IPS-20b (cell line): Measurements from ENCODE around the gene IGFL1.
"Not testable (repeated sequence)": the region's sequence is repeated elsewhere in the genome, so short reads cannot be mapped to it uniquely, and the experiment has no call there.

Source experiments
- H3K27ac ChIP-seq: one replicate; pipeline ENCODE4 v1.5.1; 2013; ENCODE audit warnings: low read length
- H3K27me3 ChIP-seq: 2 replicates; pipeline ENCODE4 v1.6.1; 2013; ENCODE audit warnings: mild to moderate bottlenecking, low read length, inconsistent platforms; ENCODE audit not compliant: insufficient read depth
- H3K36me3 ChIP-seq: 2 replicates; pipeline ENCODE4 v1.6.1; 2013; ENCODE audit warnings: low read depth, mild to moderate bottlenecking, inconsistent platforms, low read length, moderate library complexity; ENCODE audit not compliant: insufficient read depth
- H3K4me1 ChIP-seq: 2 replicates; pipeline ENCODE4 v1.6.1; 2013; ENCODE audit warnings: mild to moderate bottlenecking, control low read depth, inconsistent platforms, low read length, moderate library complexity; ENCODE audit not compliant: insufficient read depth
- H3K4me3 ChIP-seq: 2 replicates; pipeline ENCODE4 v1.5.1; 2013; ENCODE audit warnings: mild to moderate bottlenecking, low read length, inconsistent platforms
- H3K9ac ChIP-seq: 2 replicates; pipeline ENCODE4 v1.6.1; 2013; ENCODE audit warnings: low read depth, mild to moderate bottlenecking, inconsistent platforms, low read length, moderate library complexity
- H3K9me3 ChIP-seq: 2 replicates; pipeline ENCODE4 v1.6.1; 2013; ENCODE audit warnings: mild to moderate bottlenecking, low read depth, low read length, inconsistent platforms; ENCODE audit not compliant: insufficient read depth

The IGFL1 gene

DNA sequence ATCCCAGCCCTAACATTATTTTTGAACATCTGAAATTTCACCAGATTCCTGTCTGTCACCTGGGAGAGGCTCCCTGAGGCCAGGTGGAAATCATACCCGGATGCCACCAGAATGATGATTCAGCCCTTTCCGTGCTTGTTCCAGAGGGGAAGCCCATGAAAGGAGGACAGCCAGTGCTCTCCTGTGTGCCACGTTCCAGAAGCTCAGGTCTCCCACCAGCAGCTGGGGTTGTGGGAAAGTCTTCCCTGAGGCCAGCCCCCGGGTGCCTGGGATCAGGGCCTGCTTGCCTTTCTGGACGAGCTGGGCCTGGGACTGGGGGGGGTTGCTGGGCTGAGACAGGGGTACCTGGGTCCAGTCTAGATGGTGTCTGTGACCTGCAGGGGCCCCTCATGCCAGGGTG is 25.5 kb upstream of the IGFL1 start:
- no peaks in the 10 kb centered on the region for H3K9me3 ChIP-seq
- no peaks in the 10 kb centered on the region for H3K4me1 ChIP-seq
- no peak overlapping the region for H3K4me3 ChIP-seq
- no peak overlapping the region for H3K9ac ChIP-seq
- no peak overlapping the region for H3K27ac ChIP-seq
- no peaks in the 10 kb centered on the region for H3K36me3 ChIP-seq
- H3K27me3 ChIP-seq, result no peaks in the 10 kb centered on the region

- no peaks in the 10 kb centered on the region for H3K36me3 ChIP-seq
- no peaks in the 10 kb centered on the region for H3K9me3 ChIP-seq
- no peaks in the 10 kb centered on the region; the same call in 1 of the 2 replicates for H3K4me1 ChIP-seq
- H3K4me3 ChIP-seq, result no peak overlapping the region
- H3K27me3 ChIP-seq, result no peaks in the 10 kb centered on the region
- H3K27ac ChIP-seq, result no peak overlapping the region
- no peak overlapping the region for H3K9ac ChIP-seq
These were observed 24.2 kb upstream of the IGFL1 start for GRCh38 chr19:46205183-46205984.

DNA sequence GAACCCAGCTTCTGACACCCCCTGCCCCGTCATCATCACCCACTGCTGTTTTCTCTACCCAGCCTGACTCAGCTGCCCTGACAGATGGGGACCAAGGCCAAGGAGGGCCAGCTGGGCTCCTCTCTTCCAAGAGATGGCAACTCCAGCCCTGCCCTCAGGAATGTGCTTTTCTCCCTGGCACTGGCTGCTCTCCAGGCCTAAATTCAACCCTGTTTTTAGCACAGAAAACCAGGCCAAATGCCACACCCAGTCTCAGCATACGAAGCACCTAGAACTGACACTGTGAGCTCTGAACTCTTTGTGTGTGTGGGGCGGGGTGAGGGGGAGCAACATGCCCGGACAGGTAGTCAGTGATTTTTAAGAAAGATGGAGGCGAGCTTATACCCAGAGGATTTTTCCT is 23.4 kb upstream of the IGFL1 start:
- no peaks in the 10 kb centered on the region for H3K27me3 ChIP-seq
- H3K36me3 ChIP-seq, result no peaks in the 10 kb centered on the region
- peaks cover 4% of the 10 kb centered on the region for H3K4me1 ChIP-seq
- H3K9ac ChIP-seq, result no peak overlapping the region
- no peak overlapping the region for H3K27ac ChIP-seq
- H3K4me3 ChIP-seq, result no peak overlapping the region
- no peaks in the 10 kb centered on the region for H3K9me3 ChIP-seq

DNA sequence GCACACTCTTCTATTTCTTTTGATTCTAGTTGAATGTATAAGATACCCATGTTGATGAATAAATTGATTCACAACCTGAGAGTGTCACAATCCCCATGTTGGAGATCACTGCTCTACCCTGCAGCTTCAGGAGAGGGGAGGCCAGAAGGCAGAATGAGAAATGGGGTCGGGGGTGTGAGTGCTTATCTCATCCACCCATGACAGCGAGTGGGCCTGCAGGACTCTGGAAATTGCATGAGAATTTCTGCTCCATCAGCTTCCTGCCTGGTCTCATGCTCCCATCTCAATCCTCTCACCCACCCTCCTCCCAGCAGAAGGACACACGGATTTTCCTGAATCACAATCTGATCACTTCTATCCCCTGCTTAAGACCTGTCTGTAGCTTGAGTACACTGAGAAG is 22.9 kb upstream of the IGFL1 start:
- peaks cover 8% of the 10 kb centered on the region for H3K4me1 ChIP-seq
- no peaks in the 10 kb centered on the region for H3K27me3 ChIP-seq
- H3K4me3 ChIP-seq, result no peak overlapping the region
- no peak overlapping the region for H3K27ac ChIP-seq
- H3K9ac ChIP-seq, result no peak overlapping the region
- H3K36me3 ChIP-seq, result no peaks in the 10 kb centered on the region
- no peaks in the 10 kb centered on the region for H3K9me3 ChIP-seq

- not testable (repeated sequence) for H3K9me3 ChIP-seq
These were observed 21.7 kb upstream of the IGFL1 start for GRCh38 chr19:46207858-46208257.

DNA sequence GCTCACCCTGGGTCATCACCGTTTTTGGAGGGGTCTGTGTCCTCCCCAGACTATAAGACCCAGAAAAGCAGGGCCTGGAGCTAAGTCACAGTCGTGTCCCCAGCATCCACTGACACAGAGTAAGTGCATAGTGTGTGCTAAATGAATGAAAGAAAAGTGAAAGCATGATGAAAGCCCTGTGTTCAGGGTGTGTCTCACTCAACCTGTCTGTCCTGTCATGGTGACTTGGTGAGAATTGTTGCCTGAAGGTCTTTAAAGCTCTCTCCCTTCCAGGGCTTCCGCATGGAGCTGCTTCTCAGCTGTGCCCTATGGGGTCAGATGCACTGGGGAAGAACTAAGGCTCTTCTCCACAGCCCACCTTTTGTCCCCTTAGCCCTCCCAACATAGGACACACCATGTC is 20.5 kb upstream of the IGFL1 start:
- Histone ChIP-seq H3K36me3 (no peaks in the 10 kb centered on the region), H3K9ac (no peak overlapping the region), H3K4me1 (peaks cover 9% of the 10 kb centered on the region), H3K9me3 (no peaks in the 10 kb centered on the region), H3K27me3 (no peaks in the 10 kb centered on the region), H3K4me3 (no peak overlapping the region), H3K27ac (no peak overlapping the region)

More at GRCh38 chr19:46207858-46208257, 21.7 kb upstream of the IGFL1 start:
- H3K4me1 ChIP-seq, H3K36me3 ChIP-seq, H3K9ac ChIP-seq, H3K27me3 ChIP-seq, H3K4me3 ChIP-seq, H3K27ac ChIP-seq: not testable (repeated sequence)

- Histone ChIP-seq H3K4me3 (no peak overlapping the region), H3K27ac (no peak overlapping the region), H3K27me3 (no peaks in the 10 kb centered on the region), H3K9ac (no peak overlapping the region), H3K36me3 (no peaks in the 10 kb centered on the region), H3K9me3 (no peaks in the 10 kb centered on the region), H3K4me1 (peaks cover 9% of the 10 kb centered on the region)
These were observed 20.1 kb upstream of the IGFL1 start for GRCh38 chr19:46209472-46209871.

DNA sequence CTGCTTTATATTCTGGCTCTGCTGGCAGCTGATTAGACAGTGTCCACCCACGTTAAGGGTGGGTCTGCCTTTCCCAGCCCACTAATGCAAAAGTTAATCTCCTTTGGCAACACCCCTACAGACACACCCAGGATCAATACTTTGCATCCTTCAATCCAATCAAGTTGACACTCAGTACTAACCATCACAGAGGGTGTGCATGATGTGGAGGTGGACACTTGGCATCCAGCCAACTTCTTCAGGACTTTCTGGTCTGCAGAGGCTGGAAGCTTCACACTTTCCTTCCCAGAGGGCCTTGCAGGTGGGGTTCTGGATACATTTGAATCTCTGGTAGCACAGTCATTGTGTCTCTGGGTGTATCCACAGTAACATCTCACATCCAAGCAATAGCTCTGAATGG is 18.9 kb upstream of the IGFL1 start:
- Histone ChIP-seq H3K4me3 (no peak overlapping the region), H3K9me3 (no peaks in the 10 kb centered on the region), H3K9ac (no peak overlapping the region), H3K36me3 (no peaks in the 10 kb centered on the region), H3K27me3 (no peaks in the 10 kb centered on the region), H3K4me1 (peaks cover 9% of the 10 kb centered on the region), H3K27ac (no peak overlapping the region)

DNA sequence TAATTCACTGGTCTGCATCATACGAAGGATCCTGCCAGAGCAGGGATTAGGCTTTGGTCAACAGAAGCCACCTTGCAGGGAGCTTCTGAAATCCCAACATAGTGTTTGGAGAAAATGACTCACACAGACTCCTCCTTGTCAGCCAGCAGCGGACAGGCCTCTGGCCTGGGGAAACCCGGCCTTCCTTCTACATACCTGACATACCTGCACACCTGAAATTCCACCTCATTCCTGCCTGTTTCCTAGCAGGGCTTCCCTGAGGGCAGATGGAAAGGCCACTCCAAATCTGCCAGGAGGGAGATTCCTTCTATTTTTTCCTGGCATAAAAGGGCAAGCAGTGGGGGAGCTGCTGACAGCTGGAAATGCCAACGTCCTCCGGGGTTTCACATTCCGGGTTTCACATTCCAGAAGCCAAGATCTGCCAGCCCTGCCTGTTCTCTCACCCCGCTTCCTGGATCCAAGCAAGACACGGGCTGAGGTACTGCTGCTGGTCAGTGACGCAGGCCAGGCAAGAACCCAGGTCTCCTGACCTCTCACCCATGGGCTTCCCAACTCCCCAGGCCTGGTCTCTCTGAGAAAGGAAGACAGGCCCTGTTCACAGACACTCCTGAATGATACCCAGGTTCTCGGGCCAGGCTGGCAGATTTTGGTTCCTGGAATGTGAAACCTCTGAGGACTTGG is 18.2 kb upstream of the IGFL1 start:
- no peaks in the 10 kb centered on the region for H3K9me3 ChIP-seq
- no peak overlapping the region for H3K9ac ChIP-seq
- H3K27me3 ChIP-seq, result no peaks in the 10 kb centered on the region
- peaks cover 9% of the 10 kb centered on the region for H3K4me1 ChIP-seq
- H3K4me3 ChIP-seq, result no peak overlapping the region
- no peak overlapping the region for H3K27ac ChIP-seq
- H3K36me3 ChIP-seq, result no peaks in the 10 kb centered on the region

DNA sequence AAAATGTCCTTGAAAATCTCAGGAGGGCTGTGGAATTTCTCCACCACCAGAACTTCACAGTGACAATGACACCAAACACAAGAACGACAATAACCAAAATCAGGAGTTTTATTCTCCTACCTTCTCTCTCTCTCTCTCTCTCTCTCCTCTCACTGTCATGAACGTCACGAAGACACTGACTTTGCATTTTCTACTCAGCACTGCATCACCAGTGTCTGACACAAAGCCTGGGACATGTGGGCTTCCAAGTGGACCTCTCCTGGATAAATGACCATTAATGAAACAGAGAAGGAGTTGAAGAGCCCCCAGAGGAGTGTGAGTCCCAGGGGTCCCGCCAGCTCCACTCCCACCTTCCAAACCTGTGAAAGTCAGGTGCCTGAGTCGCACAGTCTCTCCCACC is 16.9 kb upstream of the IGFL1 start:
- not testable (repeated sequence) for H3K4me1 ChIP-seq, H3K4me3 ChIP-seq, H3K9me3 ChIP-seq, H3K27ac ChIP-seq, H3K27me3 ChIP-seq, H3K36me3 ChIP-seq, H3K9ac ChIP-seq

GRCh38 chr19:46213156-46213555 is 16.4 kb upstream of the IGFL1 start:
- Histone ChIP-seq H3K4me3 (no peak overlapping the region), H3K9me3 (no peaks in the 10 kb centered on the region), H3K9ac (no peak overlapping the region), H3K36me3 (no peaks in the 10 kb centered on the region), H3K4me1 (peaks cover 9% of the 10 kb centered on the region), H3K27ac (no peak overlapping the region), H3K27me3 (no peaks in the 10 kb centered on the region)

DNA sequence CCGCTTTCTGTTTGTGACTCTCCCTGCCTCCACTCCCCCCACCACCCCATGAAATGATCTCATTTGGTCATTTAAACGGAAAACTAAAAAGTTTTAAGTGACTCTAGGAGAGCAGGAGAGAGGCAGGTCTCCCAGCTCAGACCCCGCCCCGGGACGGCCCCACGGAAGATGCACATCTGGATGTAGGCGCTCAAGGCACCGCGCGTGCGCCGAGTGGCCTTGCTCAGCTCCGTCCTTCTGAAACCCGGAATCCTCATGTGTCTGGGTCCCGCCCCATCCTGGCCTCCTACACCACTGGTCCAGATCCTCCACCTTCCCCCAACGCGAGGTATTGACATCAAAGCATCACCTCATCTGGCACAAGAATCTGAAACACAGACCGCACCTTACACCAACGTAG is 15.7 kb upstream of the IGFL1 start:
- Histone ChIP-seq H3K27me3 (no peaks in the 10 kb centered on the region), H3K9me3 (no peaks in the 10 kb centered on the region), H3K9ac (no peak overlapping the region), H3K4me3 (no peak overlapping the region), H3K4me1 (peaks cover 9% of the 10 kb centered on the region), H3K27ac (no peak overlapping the region), H3K36me3 (no peaks in the 10 kb centered on the region)
